GM21526 (cell line): ENCODE measurements around the gene TRIM37.
"Not testable (repeated sequence)": the region's sequence is repeated elsewhere in the genome, so short reads cannot be mapped to it uniquely, and the experiment has no call there.

Source experiments
- ATAC-seq: cut with Tn5 transposase; IDR thresholded peaks from one replicate; pipeline ENCODE4 v1.9.1; 2021; ENCODE audit warnings: moderate library complexity; ENCODE audit not compliant: unreplicated experiment, low FRiP score

The TRIM37 gene

GRCh38 chr17:59121901-59122480 is 15.3 kb upstream of the TRIM37 start:
- no peak for ATAC-seq

- no peak for ATAC-seq
Measured at GRCh38 chr17:59115474-59115873, 8.8 kb upstream of the TRIM37 start.

- no peak for ATAC-seq
Measured at GRCh38 chr17:59111539-59111938, 4.9 kb upstream of the TRIM37 start.

GRCh38 chr17:59110973-59111372 is 4.3 kb upstream of the TRIM37 start:
- ATAC-seq = no peak

GRCh38 chr17:59108400-59109102 is 1.9 kb upstream of the TRIM37 start:
- no peak for ATAC-seq

- ATAC-seq = no peak
Measured at GRCh38 chr17:59107306-59107670, 608 bp upstream of the TRIM37 start.

GRCh38 chr17:59105852-59106462 is 723 bp downstream of the TRIM37 start:
- peak; percentile 23 for ATAC-seq

GRCh38 chr17:59101178-59101577 is 5.5 kb downstream of the TRIM37 start:
- ATAC-seq = no peak

- no peak for ATAC-seq
Measured at GRCh38 chr17:59097876-59098275, 8.8 kb downstream of the TRIM37 start.

- ATAC-seq = no peak
Measured at GRCh38 chr17:59094861-59095530, 11.7 kb downstream of the TRIM37 start.

- no peak for ATAC-seq
Measured at GRCh38 chr17:59093702-59094231, 12.9 kb downstream of the TRIM37 start.

GRCh38 chr17:59093145-59093701 is 13.5 kb downstream of the TRIM37 start:
- ATAC-seq = no peak

GRCh38 chr17:59090593-59090992 is 16.1 kb downstream of the TRIM37 start:
- not testable (repeated sequence) for ATAC-seq

- ATAC-seq = no peak
Measured at GRCh38 chr17:59084154-59084553, 22.5 kb downstream of the TRIM37 start.

- no peak for ATAC-seq
Measured at GRCh38 chr17:59074494-59074893, 32.2 kb downstream of the TRIM37 start.

GRCh38 chr17:59073972-59074371 is 32.7 kb downstream of the TRIM37 start:
- no peak for ATAC-seq

- ATAC-seq = no peak
Measured at GRCh38 chr17:59069856-59070255, 36.8 kb downstream of the TRIM37 start.

- no peak for ATAC-seq
Measured at GRCh38 chr17:59067756-59068155, 38.9 kb downstream of the TRIM37 start.

GRCh38 chr17:59067340-59067739 is 39.3 kb downstream of the TRIM37 start:
- no peak for ATAC-seq

- ATAC-seq = no peak
Measured at GRCh38 chr17:59062509-59062908, 44.2 kb downstream of the TRIM37 start.

- ATAC-seq = no peak
Measured at GRCh38 chr17:59056857-59057256, 49.8 kb downstream of the TRIM37 start.
